ENCODE results near the gene RCSD1. TPM values are rescaled to one million over a fixed set of nuclear protein-coding genes. Genes with fewer than 3 reads are reported as not detected.
A peak's percentile ranks its signal among the peaks of the same experiment; 100 is the strongest.

The RCSD1 gene
- total RNA-seq, 2 experiments from 2014 or later, result 27.3 to 27.9 TPM

DNA sequence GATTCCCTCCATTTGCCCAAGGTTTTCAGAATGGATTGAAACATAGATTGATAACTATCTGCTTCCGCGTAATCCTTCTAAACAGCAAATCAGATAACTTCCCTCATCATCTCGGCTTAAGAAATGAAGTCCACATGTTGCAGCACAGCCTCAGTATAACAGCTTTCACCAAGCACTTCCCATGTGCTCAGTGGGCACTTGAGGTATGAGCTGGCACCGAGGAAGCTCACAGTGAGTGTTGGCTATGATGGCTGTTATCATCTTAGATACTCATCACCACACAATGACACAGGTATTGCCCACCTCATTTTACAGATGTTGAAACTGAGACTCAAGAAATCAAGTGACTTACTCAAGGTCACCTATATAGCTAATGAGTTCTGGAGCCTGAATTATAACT, 43.2 kb downstream of the RCSD1 start:
- no peaks in the 10 kb centered on the region for H3K9me3 Mint-ChIP-seq
- H3K4me3 Mint-ChIP-seq, result no peak overlapping the region
- intact Hi-C loops (cut with micrococcal nuclease), result no loop called here
- CTCF ChIA-PET, result interaction anchor here (1.2 to 3.6 kb wide), 6 partner anchors 14 to 115 kb away, joined by 3 to 26 read pairs (median 3); no protein-coding TSS in a partner anchor
- H3K27ac Mint-ChIP-seq, result peak overlapping the region; percentile 54
- H3K4me1 Mint-ChIP-seq (ENCODE audit: low read depth), result peaks cover 55% of the 10 kb centered on the region
- H3K27me3 Mint-ChIP-seq (ENCODE audit: low read depth), result no peaks in the 10 kb centered on the region
- DNase-seq, result no peak
- peaks cover 15% of the 10 kb centered on the region for H3K36me3 Mint-ChIP-seq (ENCODE audit: low read depth)

DNA sequence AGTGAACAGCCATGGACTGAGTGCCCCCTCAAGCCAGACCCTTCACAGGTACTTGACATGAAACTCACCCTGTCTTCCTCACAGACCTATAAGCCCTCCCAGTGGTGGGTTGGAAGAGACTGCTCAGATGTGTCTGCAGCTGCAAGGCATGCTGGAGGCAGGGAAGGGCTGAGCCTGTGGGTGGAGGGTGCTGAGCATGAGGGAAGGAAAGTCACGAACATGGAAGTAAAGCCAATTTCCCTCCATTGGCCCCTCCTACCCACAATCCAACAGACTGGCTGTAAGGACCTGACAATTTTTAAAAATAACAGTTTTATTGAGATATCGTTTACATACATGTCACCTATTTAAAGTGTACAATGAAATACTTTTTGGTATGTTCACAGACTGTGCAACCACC, 44.1 kb downstream of the RCSD1 start:
- Mint-ChIP-seq H3K36me3 (ENCODE audit: low read depth) (peaks cover 15% of the 10 kb centered on the region), H3K9me3 (no peaks in the 10 kb centered on the region), H3K4me3 (no peak overlapping the region), H3K4me1 (ENCODE audit: low read depth) (peaks cover 48% of the 10 kb centered on the region), H3K27ac (no peak overlapping the region), H3K27me3 (ENCODE audit: low read depth) (no peaks in the 10 kb centered on the region)
- intact Hi-C loops (cut with micrococcal nuclease), result no loop called here
- no peak for DNase-seq
- CTCF ChIA-PET, result interaction anchor here (1.2 to 3.6 kb wide), 7 partner anchors 14 to 116 kb away, joined by 3 to 26 read pairs (median 3); no protein-coding TSS in a partner anchor

DNA sequence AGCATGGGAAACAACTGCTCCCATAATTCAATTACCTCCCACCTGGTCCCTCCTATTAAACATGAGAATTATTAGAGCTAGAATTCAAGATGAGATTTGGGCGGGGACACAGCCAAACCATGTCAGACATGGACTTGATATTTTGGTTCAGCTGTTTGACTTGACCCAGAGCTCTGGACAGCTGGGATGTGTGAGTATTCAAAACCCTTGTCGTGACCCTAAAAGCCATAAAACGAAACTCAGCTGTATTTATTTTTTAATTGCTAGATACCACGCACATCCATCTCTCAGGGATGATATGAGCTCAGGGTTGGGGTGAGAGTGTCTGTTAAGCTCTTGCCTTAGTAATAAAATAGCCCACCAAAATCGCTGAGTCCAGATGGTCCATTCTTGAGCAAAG, 45.4 kb downstream of the RCSD1 start:
- CTCF ChIA-PET, result interaction anchor here (1.0 to 3.6 kb wide), 6 partner anchors 12 to 470 kb away, joined by 3 to 26 read pairs (median 5); no protein-coding TSS in a partner anchor
- intact Hi-C loops (cut with micrococcal nuclease), result no loop called here
- no peak for DNase-seq
- peaks cover 15% of the 10 kb centered on the region for H3K36me3 Mint-ChIP-seq (ENCODE audit: low read depth)
- no peaks in the 10 kb centered on the region for H3K27me3 Mint-ChIP-seq (ENCODE audit: low read depth)
- no peaks in the 10 kb centered on the region for H3K9me3 Mint-ChIP-seq
- no peak overlapping the region for H3K27ac Mint-ChIP-seq
- H3K4me1 Mint-ChIP-seq (ENCODE audit: low read depth), result peaks cover 41% of the 10 kb centered on the region
- H3K4me3 Mint-ChIP-seq, result no peak overlapping the region

DNA sequence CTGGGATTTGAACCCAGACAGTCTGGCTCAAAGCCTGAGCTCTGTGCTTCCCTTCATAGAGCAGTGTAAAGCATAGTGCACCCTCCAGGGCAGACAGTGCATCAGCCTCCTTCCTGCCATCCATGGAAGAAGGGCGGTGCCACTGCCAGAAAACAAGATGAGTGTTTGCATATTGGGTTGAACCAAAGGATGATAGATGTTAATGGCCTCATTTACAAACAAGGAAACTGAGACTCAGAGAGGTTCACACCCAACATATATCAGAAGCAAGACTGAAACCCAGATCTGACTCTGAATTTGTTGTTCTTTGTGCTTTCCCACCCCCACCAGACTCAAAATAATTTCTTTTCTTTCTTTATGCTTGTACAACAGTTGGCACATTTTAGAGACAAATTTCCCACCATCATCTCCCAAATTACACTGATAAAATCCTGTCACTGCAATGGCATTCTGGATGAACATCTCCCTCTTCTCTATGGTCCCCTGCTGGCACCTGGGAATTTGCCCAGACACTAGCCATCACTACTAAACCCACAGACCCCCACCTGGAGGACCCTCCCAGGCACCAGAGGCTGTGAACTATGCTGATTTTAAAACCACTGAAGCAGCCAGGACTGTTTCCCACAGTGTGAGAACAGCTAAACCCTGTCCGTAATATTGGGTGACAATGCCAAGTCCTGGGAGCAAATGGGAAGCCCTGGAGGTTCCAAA, 46.3 kb downstream of the RCSD1 start:
- Mint-ChIP-seq H3K27ac (peak overlapping the region; percentile 42), H3K9me3 (no peaks in the 10 kb centered on the region), H3K4me1 (ENCODE audit: low read depth) (peaks cover 35% of the 10 kb centered on the region), H3K4me3 (no peak overlapping the region), H3K36me3 (ENCODE audit: low read depth) (peaks cover 12% of the 10 kb centered on the region), H3K27me3 (ENCODE audit: low read depth) (no peaks in the 10 kb centered on the region)
- CTCF ChIA-PET, result interaction anchor here (3.2 to 3.6 kb wide), 2 partner anchors 11 to 76 kb away, joined by 19 to 26 read pairs; no protein-coding TSS in a partner anchor
- intact Hi-C loops (cut with micrococcal nuclease), result loop anchor here (1.0 to 2.0 kb wide), 4 partner anchors 18 to 76 kb away; no protein-coding TSS in a partner anchor
- peak; percentile 70 for DNase-seq

DNA sequence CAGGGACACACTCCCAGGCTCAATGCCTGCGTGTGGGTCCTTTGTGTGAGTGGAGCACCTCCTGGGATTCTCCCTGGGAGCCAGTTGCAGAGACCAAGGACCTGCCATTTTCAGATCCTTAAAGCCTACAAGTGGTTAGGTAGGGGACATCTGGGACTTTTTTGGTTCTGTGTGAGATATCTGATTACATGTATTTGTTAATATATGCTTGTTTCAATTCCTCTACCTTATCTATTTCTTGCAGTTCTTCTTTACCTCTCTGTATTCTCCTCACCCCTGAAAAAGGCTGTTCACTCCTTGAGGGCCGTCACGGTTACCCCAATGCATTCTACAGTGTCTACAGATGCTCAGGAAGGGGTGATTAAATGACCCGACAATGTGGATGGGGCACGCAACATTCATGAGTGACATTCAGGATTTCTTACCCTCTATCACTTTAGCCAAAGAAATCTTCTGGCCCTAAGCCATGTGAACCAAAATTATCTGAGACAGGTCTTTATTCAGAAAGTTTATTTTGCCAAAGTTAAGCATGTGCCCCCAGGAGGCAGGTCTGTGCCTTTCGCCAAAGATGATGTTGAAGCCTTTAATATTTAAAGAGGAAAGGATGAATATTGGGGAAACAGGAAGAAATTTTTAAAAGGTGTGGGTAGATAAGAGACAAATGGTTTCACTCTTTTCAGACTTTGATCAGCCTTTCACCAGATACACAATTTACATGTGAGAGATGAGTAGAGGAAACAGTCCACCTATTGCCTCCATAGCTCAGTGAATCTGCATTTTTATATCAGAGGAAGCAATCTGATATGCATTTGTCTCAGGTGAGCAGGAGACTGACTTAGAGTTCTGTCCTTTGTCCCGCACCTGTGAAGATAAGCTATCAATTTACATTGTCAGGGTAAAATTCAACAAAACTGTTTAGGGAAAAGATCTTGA, 47.1 kb downstream of the RCSD1 start:
- Mint-ChIP-seq H3K9me3 (no peaks in the 10 kb centered on the region), H3K27ac (peak overlapping the region; percentile 55), H3K4me1 (ENCODE audit: low read depth) (peaks cover 33% of the 10 kb centered on the region), H3K36me3 (ENCODE audit: low read depth) (peaks cover 10% of the 10 kb centered on the region), H3K4me3 (no peak overlapping the region), H3K27me3 (ENCODE audit: low read depth) (no peaks in the 10 kb centered on the region)
- CTCF ChIA-PET, result interaction anchor here (0.6 to 1.8 kb wide), 5 partner anchors 10 to 77 kb away, joined by 3 to 10 read pairs (median 5); no protein-coding TSS in a partner anchor
- DNase-seq, result no peak
- intact Hi-C loops (cut with micrococcal nuclease), result loop anchor here (1.0 to 2.0 kb wide), 4 partner anchors 19 to 77 kb away; no protein-coding TSS in a partner anchor

DNA sequence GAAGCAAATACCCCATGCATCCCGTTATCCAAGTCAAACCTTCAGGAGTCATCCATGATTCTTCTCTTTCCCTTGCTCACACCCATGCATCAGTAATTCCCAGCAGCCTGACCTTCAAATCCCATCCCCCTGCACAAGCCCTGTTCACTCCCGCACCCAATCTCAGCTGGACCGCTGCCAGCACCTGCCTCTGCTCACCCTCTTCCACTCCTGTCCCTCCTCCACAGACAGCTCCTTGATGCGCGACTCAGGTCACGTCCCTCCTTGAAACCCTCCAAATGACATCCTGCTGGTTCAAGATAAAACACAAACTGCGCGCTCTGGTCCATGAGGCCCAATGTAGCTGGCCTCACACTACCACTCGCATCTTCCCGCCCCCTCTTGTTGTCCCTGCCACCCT, 48.4 kb downstream of the RCSD1 start:
- Mint-ChIP-seq H3K36me3 (ENCODE audit: low read depth) (peaks cover 10% of the 10 kb centered on the region), H3K4me1 (ENCODE audit: low read depth) (peaks cover 22% of the 10 kb centered on the region), H3K9me3 (no peaks in the 10 kb centered on the region), H3K27ac (no peak overlapping the region), H3K4me3 (no peak overlapping the region), H3K27me3 (ENCODE audit: low read depth) (no peaks in the 10 kb centered on the region)
- DNase-seq, result no peak
- CTCF ChIA-PET, result interaction anchor here (1.0 to 1.8 kb wide), 3 partner anchors 12 to 78 kb away, joined by 3 to 5 read pairs (median 5); no protein-coding TSS in a partner anchor
- intact Hi-C loops (cut with micrococcal nuclease), result no loop called here

DNA sequence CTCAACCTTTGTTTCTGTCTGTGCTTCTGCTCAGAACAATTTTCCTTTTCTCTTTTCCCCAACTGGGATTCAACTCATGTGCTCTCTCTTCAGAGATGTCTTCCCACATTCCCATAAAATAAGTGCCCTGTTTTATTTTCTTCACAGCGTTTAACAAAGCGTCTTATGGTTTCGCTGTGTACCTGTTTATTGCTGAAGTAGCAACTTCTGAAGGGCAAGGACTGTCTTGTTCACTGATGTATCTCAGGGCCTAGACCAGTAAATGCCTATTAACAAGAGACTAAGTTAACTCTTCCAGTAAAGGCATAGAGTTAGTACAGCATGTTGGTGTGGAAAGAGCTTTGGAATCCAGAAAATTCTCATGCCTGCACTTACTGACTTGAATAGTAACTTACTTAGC, 48.8 kb downstream of the RCSD1 start:
- no peaks in the 10 kb centered on the region for H3K9me3 Mint-ChIP-seq
- H3K27ac Mint-ChIP-seq, result no peak overlapping the region
- H3K27me3 Mint-ChIP-seq (ENCODE audit: low read depth), result no peaks in the 10 kb centered on the region
- CTCF ChIA-PET, result interaction anchor here (1.4 to 1.8 kb wide), 2 partner anchors 12 to 78 kb away, joined by 5 read pairs; no protein-coding TSS in a partner anchor
- no peak overlapping the region for H3K4me3 Mint-ChIP-seq
- H3K36me3 Mint-ChIP-seq (ENCODE audit: low read depth), result peaks cover 6% of the 10 kb centered on the region
- intact Hi-C loops (cut with micrococcal nuclease), result no loop called here
- no peak for DNase-seq
- H3K4me1 Mint-ChIP-seq (ENCODE audit: low read depth), result peaks cover 18% of the 10 kb centered on the region

DNA sequence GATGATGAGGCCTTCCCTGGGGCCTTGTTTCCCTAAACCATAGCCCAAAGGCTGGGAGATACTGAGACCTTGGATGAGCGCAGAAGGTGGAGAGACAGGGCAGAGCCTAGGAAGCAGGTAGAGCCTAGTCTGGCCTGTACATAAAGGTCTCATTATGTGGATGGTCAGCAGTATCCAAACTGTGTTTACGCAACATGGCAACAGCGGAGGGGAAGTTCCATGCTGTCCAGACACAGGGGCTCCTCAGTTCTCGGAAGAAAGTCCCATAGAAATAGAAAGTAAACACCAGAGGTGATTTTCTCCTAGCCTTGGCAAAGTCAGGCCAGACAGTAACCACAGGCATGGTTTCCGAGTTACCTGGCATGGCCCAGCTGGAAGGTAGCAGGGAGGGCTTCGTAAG, 49.7 kb downstream of the RCSD1 start:
- peaks cover 5% of the 10 kb centered on the region for H3K36me3 Mint-ChIP-seq (ENCODE audit: low read depth)
- CTCF ChIA-PET, result no interaction called here
- no peak overlapping the region for H3K4me3 Mint-ChIP-seq
- no peak for DNase-seq
- no peaks in the 10 kb centered on the region for H3K27me3 Mint-ChIP-seq (ENCODE audit: low read depth)
- no peak overlapping the region for H3K27ac Mint-ChIP-seq
- peaks cover 12% of the 10 kb centered on the region for H3K4me1 Mint-ChIP-seq (ENCODE audit: low read depth)
- intact Hi-C loops (cut with micrococcal nuclease), result no loop called here
- H3K9me3 Mint-ChIP-seq, result no peaks in the 10 kb centered on the region

DNA sequence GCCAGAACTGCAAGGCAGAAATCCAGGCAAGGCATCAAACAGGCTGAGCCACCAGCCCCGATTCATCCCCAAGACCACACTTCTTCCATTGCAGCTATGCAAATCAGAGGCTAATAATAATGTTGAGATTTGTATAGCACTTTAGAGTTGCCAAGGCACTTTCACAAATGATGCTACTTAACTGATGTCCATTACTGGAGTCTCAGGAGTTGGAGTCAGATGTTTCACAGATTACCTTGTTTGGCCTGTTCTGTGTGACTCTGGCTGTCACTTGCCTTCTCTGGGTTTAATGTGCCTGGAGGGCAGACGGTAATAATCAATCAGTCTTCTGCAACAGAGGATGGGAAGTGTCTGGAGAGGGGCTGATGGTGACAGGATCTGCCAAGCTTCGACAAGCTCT, 51.0 kb downstream of the RCSD1 start:
- CTCF ChIA-PET, result interaction anchor here (0.8 to 2.5 kb wide), 3 partner anchors 54 to 126 kb away, joined by 3 to 16 read pairs (median 6); no protein-coding TSS in a partner anchor
- no peaks in the 10 kb centered on the region for H3K9me3 Mint-ChIP-seq
- DNase-seq, result no peak
- no peaks in the 10 kb centered on the region for H3K27me3 Mint-ChIP-seq (ENCODE audit: low read depth)
- H3K4me3 Mint-ChIP-seq, result no peak overlapping the region
- peaks cover 6% of the 10 kb centered on the region for H3K36me3 Mint-ChIP-seq (ENCODE audit: low read depth)
- H3K4me1 Mint-ChIP-seq (ENCODE audit: low read depth), result peaks cover 10% of the 10 kb centered on the region
- H3K27ac Mint-ChIP-seq, result no peak overlapping the region
- intact Hi-C loops (cut with micrococcal nuclease), result no loop called here

DNA sequence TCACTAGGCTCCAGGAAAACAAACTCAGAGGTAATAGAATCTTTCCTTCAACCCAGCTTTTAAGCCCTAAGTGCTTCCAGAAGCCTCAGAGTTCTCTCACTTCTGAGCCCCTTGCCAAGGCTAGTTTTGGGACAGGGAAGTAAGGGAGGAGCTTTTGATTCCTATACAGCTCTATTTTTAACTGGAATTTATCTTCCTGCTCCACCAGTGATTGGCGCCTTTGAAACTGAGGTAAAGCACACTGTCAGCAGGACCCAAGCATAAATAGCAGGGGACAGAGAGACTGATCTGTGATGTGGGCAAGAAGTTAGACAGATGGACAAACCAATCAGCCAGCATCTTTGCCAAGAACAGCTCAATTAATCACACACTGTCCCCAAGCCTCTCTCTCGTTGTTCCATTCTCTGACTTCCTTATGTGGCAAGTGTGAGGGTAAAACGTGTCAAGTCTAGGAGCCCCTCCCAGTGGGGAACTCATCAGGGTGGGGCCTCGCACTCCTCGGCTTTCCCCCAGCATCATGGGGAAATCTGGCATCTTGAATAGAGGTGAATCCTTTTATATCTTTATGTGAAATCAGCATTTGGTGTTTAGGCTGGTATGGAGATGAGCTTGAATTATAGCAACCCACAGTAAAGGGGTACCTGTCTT, 51.5 kb downstream of the RCSD1 start:
- Mint-ChIP-seq H3K36me3 (ENCODE audit: low read depth) (peaks cover 6% of the 10 kb centered on the region), H3K4me3 (no peak overlapping the region), H3K4me1 (ENCODE audit: low read depth) (peaks cover 10% of the 10 kb centered on the region), H3K27me3 (ENCODE audit: low read depth) (no peaks in the 10 kb centered on the region), H3K9me3 (no peaks in the 10 kb centered on the region), H3K27ac (peak overlapping the region; percentile 59)
- DNase-seq, result peak; percentile 53
- intact Hi-C loops (cut with micrococcal nuclease), result no loop called here
- CTCF ChIA-PET, result interaction anchor here (0.7 to 2.5 kb wide), 4 partner anchors 54 to 140 kb away, joined by 3 to 16 read pairs (median 4); no protein-coding TSS in a partner anchor

DNA sequence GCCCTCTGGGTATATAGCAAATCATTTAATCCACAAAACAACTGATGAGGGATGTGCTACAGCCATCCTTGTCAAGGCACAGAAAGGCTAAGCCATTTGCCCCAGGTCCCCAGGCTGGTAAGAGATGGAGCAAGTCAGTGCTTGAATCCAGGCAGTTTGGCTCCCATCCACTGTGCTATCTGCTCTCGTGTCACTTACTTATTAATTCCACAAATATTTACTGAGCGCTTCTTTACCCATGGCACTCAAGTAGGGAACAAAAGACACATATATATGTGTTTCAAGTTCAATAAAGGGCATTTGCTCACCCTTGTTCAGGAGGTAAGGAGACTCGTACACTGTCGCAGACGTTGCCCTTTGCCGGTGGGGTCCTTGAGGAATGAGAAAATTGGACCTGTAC, 53.2 kb downstream of the RCSD1 start:
- intact Hi-C loops (cut with micrococcal nuclease), result no loop called here
- peaks cover 10% of the 10 kb centered on the region for H3K4me1 Mint-ChIP-seq (ENCODE audit: low read depth)
- CTCF ChIA-PET, result no interaction called here
- no peak for DNase-seq
- H3K9me3 Mint-ChIP-seq, result no peaks in the 10 kb centered on the region
- no peak overlapping the region for H3K4me3 Mint-ChIP-seq
- peaks cover 6% of the 10 kb centered on the region for H3K36me3 Mint-ChIP-seq (ENCODE audit: low read depth)
- no peaks in the 10 kb centered on the region for H3K27me3 Mint-ChIP-seq (ENCODE audit: low read depth)
- peak overlapping the region; percentile 3 for H3K27ac Mint-ChIP-seq
